ENCODE results near the gene PPP1R1B. TPM values are rescaled to one million over a fixed set of nuclear protein-coding genes. Genes with fewer than 3 reads are reported as not detected.

The PPP1R1B gene
- total RNA-seq, 1 donor from 2014 or later = not detected

GRCh38 chr17:39664581-39665561 is 38.1 kb downstream of the PPP1R1B start, which contains the start of gene TCAP:
Gene TCAP (plus strand): TSS chr17:39665349. CDS start chr17:39665360, 11 bp downstream.
- peaks cover 35% of the 10 kb centered on the region for H3K4me1 Mint-ChIP-seq
- peaks cover 22% of the 10 kb centered on the region for H3K36me3 Mint-ChIP-seq (ENCODE audit: low read depth)
- H3K9me3 Mint-ChIP-seq = no peaks in the 10 kb centered on the region
- ChIA-PET POLR2A (interaction anchor here (1.0 to 1.6 kb wide), 2 partner anchors 10 kb away, joined by 4 to 5 read pairs; no protein-coding TSS in a partner anchor), CTCF (interaction anchor here (0.9 to 2.7 kb wide), 3 partner anchors 10 to 41 kb away, joined by 3 to 16 read pairs (median 3); no protein-coding TSS in a partner anchor)
- peaks cover 12% of the 10 kb centered on the region for H3K27me3 Mint-ChIP-seq
- intact Hi-C loops (cut with micrococcal nuclease) = loop anchor here (5.0 kb wide), 2 partner anchors 67 to 457 kb away; partner anchors contain the start of genes MIEN1 and MSL1
- DNase-seq (no peak), ATAC-seq (ENCODE audit: low read depth) (no peak)
- no peak within 1 kb of the TSS for H3K4me3 Mint-ChIP-seq
- TF ChIP-seq, protein P1, sequence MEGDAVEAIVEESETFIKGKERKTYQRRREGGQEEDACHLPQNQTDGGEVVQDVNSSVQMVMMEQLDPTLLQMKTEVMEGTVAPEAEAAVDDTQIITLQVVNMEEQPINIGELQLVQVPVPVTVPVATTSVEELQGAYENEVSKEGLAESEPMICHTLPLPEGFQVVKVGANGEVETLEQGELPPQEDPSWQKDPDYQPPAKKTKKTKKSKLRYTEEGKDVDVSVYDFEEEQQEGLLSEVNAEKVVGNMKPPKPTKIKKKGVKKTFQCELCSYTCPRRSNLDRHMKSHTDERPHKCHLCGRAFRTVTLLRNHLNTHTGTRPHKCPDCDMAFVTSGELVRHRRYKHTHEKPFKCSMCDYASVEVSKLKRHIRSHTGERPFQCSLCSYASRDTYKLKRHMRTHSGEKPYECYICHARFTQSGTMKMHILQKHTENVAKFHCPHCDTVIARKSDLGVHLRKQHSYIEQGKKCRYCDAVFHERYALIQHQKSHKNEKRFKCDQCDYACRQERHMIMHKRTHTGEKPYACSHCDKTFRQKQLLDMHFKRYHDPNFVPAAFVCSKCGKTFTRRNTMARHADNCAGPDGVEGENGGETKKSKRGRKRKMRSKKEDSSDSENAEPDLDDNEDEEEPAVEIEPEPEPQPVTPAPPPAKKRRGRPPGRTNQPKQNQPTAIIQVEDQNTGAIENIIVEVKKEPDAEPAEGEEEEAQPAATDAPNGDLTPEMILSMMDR (IDR thresholded peaks at IDR 0.05) = no peak
- no peak within 1 kb of the TSS for H3K27ac Mint-ChIP-seq

DNA sequence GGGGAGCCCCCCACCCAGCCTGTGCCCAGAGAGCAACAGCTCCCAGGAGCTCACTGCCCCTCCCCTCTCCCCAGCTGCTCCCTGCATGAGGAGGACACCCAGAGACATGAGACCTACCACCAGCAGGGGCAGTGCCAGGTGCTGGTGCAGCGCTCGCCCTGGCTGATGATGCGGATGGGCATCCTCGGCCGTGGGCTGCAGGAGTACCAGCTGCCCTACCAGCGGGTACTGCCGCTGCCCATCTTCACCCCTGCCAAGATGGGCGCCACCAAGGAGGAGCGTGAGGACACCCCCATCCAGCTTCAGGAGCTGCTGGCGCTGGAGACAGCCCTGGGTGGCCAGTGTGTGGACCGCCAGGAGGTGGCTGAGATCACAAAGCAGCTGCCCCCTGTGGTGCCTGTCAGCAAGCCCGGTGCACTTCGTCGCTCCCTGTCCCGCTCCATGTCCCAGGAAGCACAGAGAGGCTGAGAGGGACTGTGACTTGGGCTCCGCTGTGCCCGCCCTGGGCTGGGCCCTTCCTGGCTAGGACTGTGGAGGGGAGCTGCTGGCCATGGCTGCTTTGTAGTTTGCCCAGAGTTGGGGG is 39.0 kb downstream of the PPP1R1B start:
- Mint-ChIP-seq H3K4me3 (no peak overlapping the region), H3K27ac (no peak overlapping the region), H3K9me3 (no peaks in the 10 kb centered on the region), H3K36me3 (ENCODE audit: low read depth) (peaks cover 17% of the 10 kb centered on the region), H3K4me1 (peaks cover 29% of the 10 kb centered on the region), H3K27me3 (peaks cover 12% of the 10 kb centered on the region)
- TF ChIP-seq, protein P1 (IDR thresholded peaks at IDR 0.05) = no peak
- CTCF ChIA-PET = interaction anchor here (0.9 to 2.7 kb wide), 5 partner anchors 10 to 44 kb away, joined by 3 to 16 read pairs (median 4); no protein-coding TSS in a partner anchor
- no peak for ATAC-seq (ENCODE audit: low read depth)
- DNase-seq = no peak
- POLR2A ChIA-PET = interaction anchor here (0.6 to 1.6 kb wide), 3 partner anchors 9 to 32 kb away, joined by 4 to 5 read pairs (median 4); no protein-coding TSS in a partner anchor
- intact Hi-C loops (cut with micrococcal nuclease) = loop anchor here (5.0 kb wide), 2 partner anchors 67 to 457 kb away; partner anchors contain the start of genes MIEN1 and MSL1

GRCh38 chr17:39666231-39666600 is 39.5 kb downstream of the PPP1R1B start:
- Mint-ChIP-seq H3K27ac (no peak overlapping the region), H3K4me3 (no peak overlapping the region), H3K4me1 (peaks cover 26% of the 10 kb centered on the region), H3K36me3 (ENCODE audit: low read depth) (peaks cover 12% of the 10 kb centered on the region), H3K27me3 (peaks cover 12% of the 10 kb centered on the region), H3K9me3 (no peaks in the 10 kb centered on the region)
- intact Hi-C loops (cut with micrococcal nuclease) = loop anchor here (5.0 kb wide), 2 partner anchors 66 to 456 kb away; partner anchors contain the start of genes MIEN1 and MSL1
- DNase-seq (no peak), ATAC-seq (ENCODE audit: low read depth) (no peak)
- ChIA-PET CTCF (interaction anchor here (1.0 to 2.7 kb wide), 4 partner anchors 12 to 44 kb away, joined by 3 to 16 read pairs (median 4); no protein-coding TSS in a partner anchor), POLR2A (interaction anchor here (0.5 to 1.6 kb wide), 4 partner anchors 9 to 198 kb away, joined by 3 to 5 read pairs (median 4); partner anchors contain the start of gene IKZF3)
- TF ChIP-seq, protein P1 (IDR thresholded peaks at IDR 0.05) = no peak

- ChIA-PET POLR2A (interaction anchor here (0.5 to 1.6 kb wide), 7 partner anchors 8 to 197 kb away, joined by 3 to 5 read pairs (median 4); partner anchors contain the start of gene IKZF3), CTCF (interaction anchor here (1.0 to 2.7 kb wide), 5 partner anchors 12 to 63 kb away, joined by 3 to 16 read pairs (median 5); partner anchors contain the start of gene MIEN1)
- Mint-ChIP-seq H3K4me3 (peak overlapping the region; percentile 11), H3K27me3 (peaks cover 12% of the 10 kb centered on the region), H3K9me3 (no peaks in the 10 kb centered on the region), H3K36me3 (ENCODE audit: low read depth) (peaks cover 7% of the 10 kb centered on the region), H3K4me1 (peaks cover 21% of the 10 kb centered on the region), H3K27ac (no peak overlapping the region)
- DNase-seq (no peak), ATAC-seq (ENCODE audit: low read depth) (no peak)
- intact Hi-C loops (cut with micrococcal nuclease) = loop anchor here (1.0 to 5.0 kb wide), 4 partner anchors 7 to 456 kb away; partner anchors contain the start of genes MIEN1 and MSL1
- TF ChIP-seq, protein P1 (IDR thresholded peaks at IDR 0.05) = no peak
These were observed 40.0 kb downstream of the PPP1R1B start for GRCh38 chr17:39666601-39667261.

Data from activated B cell treated with CpG ODN at 0.5 μM for 24 hours (primary cell).